GM12878 (cell line): Measurements from ENCODE around the gene UBE2QL1. TPM values are rescaled to one million over a fixed set of nuclear protein-coding genes. Genes with fewer than 3 reads are reported as not detected.

Source experiments
- ATAC-seq: fragments of 200-7000 bp; cut with Tn5 transposase; 3 replicates; pipeline ENCODE4 v1.9.1; 2020; ENCODE audit warnings: mild to moderate bottlenecking, moderate library complexity
- BruUV-seq: library from RNA; stranded (reverse); fragments of 400-500 nt; replicated peaks from 2 replicates; lab custom pipeline; 2021; lab: Mats Ljungman, UMichigan
- CTCF ChIA-PET: fragments of 300-600 bp; sonication (Branson Sonifier 250); formaldehyde crosslinking; extraction: SDS; loops from one replicate; lab custom pipeline; 2021; ENCODE audit warnings: inconsistent platforms; lab: Yijun Ruan, JAX
- POLR2A ChIA-PET: fragments of 350-600 bp; formaldehyde crosslinking; extraction: SDS; loops from one replicate; lab custom pipeline; 2021; ENCODE audit warnings: inconsistent platforms; lab: Charles Lee
- RAD21 ChIA-PET: fragments of 300-600 bp; sonication (Branson Sonifier 250); formaldehyde crosslinking; loops from one replicate; lab custom pipeline; 2023; ENCODE audit warnings: antibody characterized with exemption; ENCODE audit not compliant: unreplicated experiment; lab: Charles Lee
- SMC1A ChIA-PET: fragments of 300-600 bp; sonication (Branson Sonifier 250); formaldehyde crosslinking; loops from one replicate; lab custom pipeline; 2023; ENCODE audit not compliant: unreplicated experiment, uncharacterized antibody; lab: Charles Lee
- DNase-seq: peaks from one replicate; pipeline ENCODE4 v3.0.0-alpha.2; 2011; ENCODE audit warnings: low read depth, low spot score
- FAIRE-seq: peaks from 3 replicates; lab custom pipeline; 2011; peaks lifted over from hg19 to GRCh38; lab: Jason Lieb, UNC
- H2AFZ ChIP-seq: 2 replicates; pipeline ENCODE4 v1.6.0; 2011; ENCODE audit warnings: low read depth, low read length, control low read depth; ENCODE audit not compliant: control insufficient read depth
- H3K27ac ChIP-seq: 2 replicates; pipeline ENCODE4 v1.5.1; 2011; ENCODE audit warnings: control low read depth; ENCODE audit not compliant: control insufficient read depth, insufficient read depth
- H3K27me3 ChIP-seq, 2 experiments: replicated peaks in 1 of 2; 2 replicates each; pipeline versions ENCODE4 v1.6.0 to v1.6.1; 2011; ENCODE audit warnings: low read length in 1 of 2; ENCODE audit not compliant: control insufficient read depth in 2 of 2, insufficient read depth in 2 of 2
- H3K36me3 ChIP-seq, 2 experiments: 2 replicates each; pipeline ENCODE4 v1.5.1; 2011; ENCODE audit warnings: low read length in 1 of 2; ENCODE audit not compliant: control insufficient read depth in 2 of 2, insufficient read depth in 2 of 2
- H3K4me1 ChIP-seq: 2 replicates; pipeline ENCODE4 v1.6.1; 2011; ENCODE audit warnings: mild to moderate bottlenecking, low read length, moderate library complexity, mixed read lengths; ENCODE audit not compliant: control insufficient read depth, insufficient read depth
- H3K4me2 ChIP-seq: 2 replicates; pipeline ENCODE4 v1.6.0; 2011; ENCODE audit warnings: control low read depth; ENCODE audit not compliant: control insufficient read depth, insufficient read depth
- H3K4me3 ChIP-seq: fragments of 200-600 bp; sonication (generic); 2 replicates; pipeline ENCODE4 v1.5.1; 2016
- H3K79me2 ChIP-seq: 2 replicates; pipeline ENCODE4 v1.6.0; 2011; ENCODE audit warnings: low read length; ENCODE audit not compliant: control insufficient read depth, insufficient read depth
- H3K9ac ChIP-seq: 2 replicates; pipeline ENCODE4 v1.8.0; 2011; ENCODE audit warnings: low read length, control low read depth, mixed read lengths; ENCODE audit not compliant: control insufficient read depth, insufficient read depth
- H3K9me3 ChIP-seq: replicated peaks from 3 replicates; pipeline ENCODE4 v1.5.1; 2011; ENCODE audit warnings: mild to moderate bottlenecking, low read length; ENCODE audit not compliant: control insufficient read depth, insufficient read depth
- H4K20me1 ChIP-seq: 2 replicates; pipeline ENCODE4 v1.6.0; 2011; ENCODE audit not compliant: control insufficient read depth, insufficient read depth
- BRCA1 ChIP-seq: IDR thresholded peaks from 2 replicates; pipeline ENCODE4 v1.6.1; 2011; ENCODE audit warnings: low read depth, low read length, improper control_type of control experiment
- ESRRA ChIP-seq: IDR thresholded peaks from 2 replicates; pipeline ENCODE4 v1.6.1; 2012; ENCODE audit warnings: mild to moderate bottlenecking, low read length, improper control_type of control experiment
- IKZF2 ChIP-seq, 2 experiments: fragments of 450-650 bp; IDR thresholded peaks; 2 replicates each; pipeline ENCODE4 v1.6.1; 2017; ENCODE audit warnings: mild to moderate bottlenecking in 2 of 2, moderate library complexity in 2 of 2
- SMARCA5 ChIP-seq: fragments of 450-650 bp; IDR thresholded peaks from 2 replicates; pipeline ENCODE4 v1.6.1; 2017; ENCODE audit warnings: mild to moderate bottlenecking
- TBL1XR1 ChIP-seq: IDR thresholded peaks from 2 replicates; pipeline ENCODE4 v1.6.1; 2012; ENCODE audit warnings: low read depth, low read length, improper control_type of control experiment
- WRNIP1 ChIP-seq: IDR thresholded peaks from 2 replicates; pipeline ENCODE4 v1.6.1; 2011; ENCODE audit warnings: low read depth, low read length, improper control_type of control experiment, borderline replicate concordance
- WGBS: methylation state at CpG from one replicate; pipeline ENCODE4 v1.1.6; 2016; ENCODE audit warnings: low lambda C conversion rate; ENCODE audit not compliant: insufficient replicate concordance, insufficient coverage; ENCODE audit errors: missing lambda C conversion rate; 5-methylcytosine and 5-hydroxymethylcytosine counted together
- in situ Hi-C: fragments of 300-500 bp; cut with MboI; formaldehyde crosslinking; loops from 9 replicates; pipeline ENCODE4 v1.14.3; 2018; ENCODE audit warnings: mixed read lengths
- intact Hi-C: fragments of 100-400 bp; cut with micrococcal nuclease; formaldehyde crosslinking; loops from one replicate; pipeline ENCODE4 v1.14.2; 2022; ENCODE audit not compliant: unreplicated experiment
- polyA plus RNA-seq, 11 experiments: library from polyadenylated mRNA; depleted of rRNA in 4 of 11; unstranded in 6 of 11; stranded (reverse) in 5 of 11; fragments of >200 nt; fragmentation: Nextera tagmentation in 4 of 11; fragmentation: Illumina TruSeq in 1 of 11; extraction: Ambion mirVana in 4 of 11; extraction: Trizol in 1 of 11; gene quantifications; 1 replicate in 1 of 11; 2 replicates in 10 of 11; pipeline versions ENCODE4 v1.2.1 to v1.2.3, GENCODE V29; 2011 to 2016; ENCODE audit warnings: inconsistent platforms in 2 of 11, missing spikeins in 2 of 11, low read depth in 1 of 11
- total RNA-seq, 4 experiments: library from RNA; depleted of rRNA in 3 of 4; stranded (reverse); fragments of >200 nt in 3 of 4; fragmentation: Illumina TruSeq in 1 of 4; extraction: Trizol in 1 of 4; gene quantifications; 2 replicates each; pipeline versions ENCODE4 v1.2.1 to v1.2.3, GENCODE V29; 2013 to 2021
- TF ChIP-seq, protein P1 (sequence below): IDR thresholded peaks from 2 replicates; pipeline ENCODE4 v1.6.1; 2011; ENCODE audit warnings: borderline replicate concordance, low read depth, mild to moderate bottlenecking, moderate library complexity, low read length; ENCODE audit not compliant: insufficient read depth, poor library complexity, severe bottlenecking
- TF ChIP-seq, protein P2 (sequence below): fragments of 450-650 bp; IDR thresholded peaks from 2 replicates; pipeline ENCODE4 v1.6.1; 2016; ENCODE audit warnings: mild to moderate bottlenecking
- TF ChIP-seq, protein P3 (sequence below): fragments of 450-650 bp; IDR thresholded peaks from 2 replicates; pipeline ENCODE4 v1.6.1; 2018; ENCODE audit warnings: mild to moderate bottlenecking, low read depth, moderate library complexity; ENCODE audit not compliant: partially characterized antibody
- TF ChIP-seq, protein P4 (sequence below): fragments of 450-650 bp; IDR thresholded peaks from 2 replicates; pipeline ENCODE4 v1.6.1; 2016; ENCODE audit warnings: mild to moderate bottlenecking
- TF ChIP-seq, protein P5 (sequence below): fragments of 450-650 bp; IDR thresholded peaks from 2 replicates; pipeline ENCODE4 v1.6.1; 2017; ENCODE audit warnings: mild to moderate bottlenecking, moderate library complexity

UBE2QL1 gene
- total and polyA plus RNA-seq, 10 of the 15 experiments (the other 5 are each of a cell fraction or from before 2014, with no cell fraction given), result 0.03 to 0.62 (median 0.04) TPM; not detected in 6

DNA sequence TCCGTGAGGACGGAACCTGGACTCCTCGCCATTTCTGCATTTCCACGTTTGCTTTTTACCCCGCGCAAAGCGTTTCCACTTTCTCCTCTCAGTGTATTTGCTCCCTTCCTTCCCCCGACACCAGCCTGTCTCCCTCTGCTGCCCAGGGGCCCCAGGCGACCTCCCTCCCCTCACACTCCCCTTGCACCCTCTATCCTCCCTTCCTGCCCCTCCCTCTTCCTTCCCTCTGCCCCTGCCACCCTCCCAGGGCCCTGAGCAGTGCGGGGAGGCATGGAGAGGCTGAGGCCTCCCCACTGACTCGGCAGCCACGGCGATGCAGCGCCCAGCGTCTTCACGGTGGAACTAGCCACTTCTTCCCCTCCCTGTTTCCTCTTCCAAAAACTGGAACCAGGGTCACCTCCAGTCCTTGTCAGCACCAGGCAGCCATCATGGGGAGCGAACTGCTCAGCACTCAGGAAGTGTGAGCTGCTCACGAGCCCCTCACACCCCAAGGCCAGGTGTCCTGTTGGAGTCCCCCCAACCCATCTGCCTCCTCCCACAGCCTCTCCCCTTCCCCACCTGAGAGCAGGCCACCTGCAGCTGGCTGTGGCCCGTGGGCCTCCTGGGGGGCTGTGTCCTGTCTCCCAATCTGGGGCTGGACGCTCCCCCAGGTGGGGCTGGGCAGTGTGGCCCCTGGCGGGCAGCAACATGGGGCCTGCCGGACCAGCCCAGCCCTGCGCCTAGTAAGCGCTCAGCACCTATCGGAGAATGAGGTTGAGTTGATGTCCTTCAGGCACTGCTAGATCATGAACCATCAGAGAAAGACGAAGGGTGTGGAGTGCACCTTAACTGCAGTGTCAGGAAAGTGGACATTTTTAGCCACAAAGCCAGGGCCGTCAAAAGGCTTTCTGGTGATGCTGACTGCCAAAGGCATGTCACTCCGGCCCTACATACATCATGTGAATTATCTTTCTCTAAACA, 17.5 kb downstream of the UBE2QL1 start:
- FAIRE-seq, result no peak
- H3K4me3 ChIP-seq, result no peak overlapping the region
- SMC1A ChIA-PET, result no interaction called here
- no peak overlapping the region for H2AFZ ChIP-seq
- H3K4me2 ChIP-seq, result no peak overlapping the region
- ATAC-seq, result no peak
- in situ Hi-C loops (no loop called here), intact Hi-C loops (no loop called here)
- CTCF ChIA-PET, result no interaction called here
- H3K9me3 ChIP-seq, result no peaks in the 10 kb centered on the region; the same call in 2 of the 3 replicates
- BruUV-seq, result no TSS peak
- H3K27me3 ChIP-seq, result no peaks in the 10 kb centered on the region; a peak in 1 of 4 replicates
- DNase-seq, result no peak
- POLR2A ChIA-PET, result no interaction called here
- no peaks in the 10 kb centered on the region for H3K79me2 ChIP-seq
- no peaks in the 10 kb centered on the region for H3K36me3 ChIP-seq
- no peak overlapping the region for H3K9ac ChIP-seq
- no peak overlapping the region for H3K27ac ChIP-seq
- WGBS, result 72% methylated on average over 17 of the region's 28 CpGs
- H4K20me1 ChIP-seq, result no peaks in the 10 kb centered on the region
- RAD21 ChIA-PET, result no interaction called here
- H3K4me1 ChIP-seq, result no peaks in the 10 kb centered on the region
- TF ChIP-seq, protein P1, sequence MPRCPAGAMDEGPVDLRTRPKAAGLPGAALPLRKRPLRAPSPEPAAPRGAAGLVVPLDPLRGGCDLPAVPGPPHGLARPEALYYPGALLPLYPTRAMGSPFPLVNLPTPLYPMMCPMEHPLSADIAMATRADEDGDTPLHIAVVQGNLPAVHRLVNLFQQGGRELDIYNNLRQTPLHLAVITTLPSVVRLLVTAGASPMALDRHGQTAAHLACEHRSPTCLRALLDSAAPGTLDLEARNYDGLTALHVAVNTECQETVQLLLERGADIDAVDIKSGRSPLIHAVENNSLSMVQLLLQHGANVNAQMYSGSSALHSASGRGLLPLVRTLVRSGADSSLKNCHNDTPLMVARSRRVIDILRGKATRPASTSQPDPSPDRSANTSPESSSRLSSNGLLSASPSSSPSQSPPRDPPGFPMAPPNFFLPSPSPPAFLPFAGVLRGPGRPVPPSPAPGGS, result no peak
- TF ChIP-seq ESRRA (no peak), WRNIP1 (no peak), TBL1XR1 (no peak), SMARCA5 (no peak), IKZF2 (IDR thresholded peaks at IDR 0.05) (no peak), BRCA1 (no peak)
- TF ChIP-seq, protein P2, sequence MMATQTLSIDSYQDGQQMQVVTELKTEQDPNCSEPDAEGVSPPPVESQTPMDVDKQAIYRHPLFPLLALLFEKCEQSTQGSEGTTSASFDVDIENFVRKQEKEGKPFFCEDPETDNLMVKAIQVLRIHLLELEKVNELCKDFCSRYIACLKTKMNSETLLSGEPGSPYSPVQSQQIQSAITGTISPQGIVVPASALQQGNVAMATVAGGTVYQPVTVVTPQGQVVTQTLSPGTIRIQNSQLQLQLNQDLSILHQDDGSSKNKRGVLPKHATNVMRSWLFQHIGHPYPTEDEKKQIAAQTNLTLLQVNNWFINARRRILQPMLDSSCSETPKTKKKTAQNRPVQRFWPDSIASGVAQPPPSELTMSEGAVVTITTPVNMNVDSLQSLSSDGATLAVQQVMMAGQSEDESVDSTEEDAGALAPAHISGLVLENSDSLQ, result no peak
- TF ChIP-seq, protein P3, sequence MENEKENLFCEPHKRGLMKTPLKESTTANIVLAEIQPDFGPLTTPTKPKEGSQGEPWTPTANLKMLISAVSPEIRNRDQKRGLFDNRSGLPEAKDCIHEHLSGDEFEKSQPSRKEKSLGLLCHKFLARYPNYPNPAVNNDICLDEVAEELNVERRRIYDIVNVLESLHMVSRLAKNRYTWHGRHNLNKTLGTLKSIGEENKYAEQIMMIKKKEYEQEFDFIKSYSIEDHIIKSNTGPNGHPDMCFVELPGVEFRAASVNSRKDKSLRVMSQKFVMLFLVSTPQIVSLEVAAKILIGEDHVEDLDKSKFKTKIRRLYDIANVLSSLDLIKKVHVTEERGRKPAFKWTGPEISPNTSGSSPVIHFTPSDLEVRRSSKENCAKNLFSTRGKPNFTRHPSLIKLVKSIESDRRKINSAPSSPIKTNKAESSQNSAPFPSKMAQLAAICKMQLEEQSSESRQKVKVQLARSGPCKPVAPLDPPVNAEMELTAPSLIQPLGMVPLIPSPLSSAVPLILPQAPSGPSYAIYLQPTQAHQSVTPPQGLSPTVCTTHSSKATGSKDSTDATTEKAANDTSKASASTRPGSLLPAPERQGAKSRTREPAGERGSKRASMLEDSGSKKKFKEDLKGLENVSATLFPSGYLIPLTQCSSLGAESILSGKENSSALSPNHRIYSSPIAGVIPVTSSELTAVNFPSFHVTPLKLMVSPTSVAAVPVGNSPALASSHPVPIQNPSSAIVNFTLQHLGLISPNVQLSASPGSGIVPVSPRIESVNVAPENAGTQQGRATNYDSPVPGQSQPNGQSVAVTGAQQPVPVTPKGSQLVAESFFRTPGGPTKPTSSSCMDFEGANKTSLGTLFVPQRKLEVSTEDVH, result no peak
- TF ChIP-seq, protein P4, sequence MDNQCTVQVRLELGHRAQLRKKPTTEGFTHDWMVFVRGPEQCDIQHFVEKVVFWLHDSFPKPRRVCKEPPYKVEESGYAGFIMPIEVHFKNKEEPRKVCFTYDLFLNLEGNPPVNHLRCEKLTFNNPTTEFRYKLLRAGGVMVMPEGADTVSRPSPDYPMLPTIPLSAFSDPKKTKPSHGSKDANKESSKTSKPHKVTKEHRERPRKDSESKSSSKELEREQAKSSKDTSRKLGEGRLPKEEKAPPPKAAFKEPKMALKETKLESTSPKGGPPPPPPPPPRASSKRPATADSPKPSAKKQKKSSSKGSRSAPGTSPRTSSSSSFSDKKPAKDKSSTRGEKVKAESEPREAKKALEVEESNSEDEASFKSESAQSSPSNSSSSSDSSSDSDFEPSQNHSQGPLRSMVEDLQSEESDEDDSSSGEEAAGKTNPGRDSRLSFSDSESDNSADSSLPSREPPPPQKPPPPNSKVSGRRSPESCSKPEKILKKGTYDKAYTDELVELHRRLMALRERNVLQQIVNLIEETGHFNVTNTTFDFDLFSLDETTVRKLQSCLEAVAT, result no peak
- TF ChIP-seq, protein P5, sequence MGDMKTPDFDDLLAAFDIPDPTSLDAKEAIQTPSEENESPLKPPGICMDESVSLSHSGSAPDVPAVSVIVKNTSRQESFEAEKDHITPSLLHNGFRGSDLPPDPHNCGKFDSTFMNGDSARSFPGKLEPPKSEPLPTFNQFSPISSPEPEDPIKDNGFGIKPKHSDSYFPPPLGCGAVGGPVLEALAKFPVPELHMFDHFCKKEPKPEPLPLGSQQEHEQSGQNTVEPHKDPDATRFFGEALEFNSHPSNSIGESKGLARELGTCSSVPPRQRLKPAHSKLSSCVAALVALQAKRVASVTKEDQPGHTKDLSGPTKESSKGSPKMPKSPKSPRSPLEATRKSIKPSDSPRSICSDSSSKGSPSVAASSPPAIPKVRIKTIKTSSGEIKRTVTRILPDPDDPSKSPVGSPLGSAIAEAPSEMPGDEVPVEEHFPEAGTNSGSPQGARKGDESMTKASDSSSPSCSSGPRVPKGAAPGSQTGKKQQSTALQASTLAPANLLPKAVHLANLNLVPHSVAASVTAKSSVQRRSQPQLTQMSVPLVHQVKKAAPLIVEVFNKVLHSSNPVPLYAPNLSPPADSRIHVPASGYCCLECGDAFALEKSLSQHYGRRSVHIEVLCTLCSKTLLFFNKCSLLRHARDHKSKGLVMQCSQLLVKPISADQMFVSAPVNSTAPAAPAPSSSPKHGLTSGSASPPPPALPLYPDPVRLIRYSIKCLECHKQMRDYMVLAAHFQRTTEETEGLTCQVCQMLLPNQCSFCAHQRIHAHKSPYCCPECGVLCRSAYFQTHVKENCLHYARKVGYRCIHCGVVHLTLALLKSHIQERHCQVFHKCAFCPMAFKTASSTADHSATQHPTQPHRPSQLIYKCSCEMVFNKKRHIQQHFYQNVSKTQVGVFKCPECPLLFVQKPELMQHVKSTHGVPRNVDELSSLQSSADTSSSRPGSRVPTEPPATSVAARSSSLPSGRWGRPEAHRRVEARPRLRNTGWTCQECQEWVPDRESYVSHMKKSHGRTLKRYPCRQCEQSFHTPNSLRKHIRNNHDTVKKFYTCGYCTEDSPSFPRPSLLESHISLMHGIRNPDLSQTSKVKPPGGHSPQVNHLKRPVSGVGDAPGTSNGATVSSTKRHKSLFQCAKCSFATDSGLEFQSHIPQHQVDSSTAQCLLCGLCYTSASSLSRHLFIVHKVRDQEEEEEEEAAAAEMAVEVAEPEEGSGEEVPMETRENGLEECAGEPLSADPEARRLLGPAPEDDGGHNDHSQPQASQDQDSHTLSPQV, result no peak
